SU-DHL-6 (cell line): ENCODE measurements around the gene KRTAP10-12.

ENCODE experiments used
- EZH2phosphoT487 ChIP-seq: fragments of 200-600 bp; sonication (generic), shearing (Covaris generic); conservative IDR thresholded peaks from 2 replicates; pipeline ENCODE4 v1.6.1; 2018; ENCODE audit warnings: mild to moderate bottlenecking, antibody characterized with exemption, low read length, moderate library complexity, mixed read lengths
- TF ChIP-seq, protein P1 (sequence below): fragments of 200-600 bp; sonication (generic); IDR thresholded peaks from one replicate; pipeline ENCODE4 v1.5.1; 2017; ENCODE audit warnings: antibody characterized with exemption, mild to moderate bottlenecking, low read length, moderate library complexity; ENCODE audit not compliant: insufficient read depth, poor library complexity, severe bottlenecking

DNA sequence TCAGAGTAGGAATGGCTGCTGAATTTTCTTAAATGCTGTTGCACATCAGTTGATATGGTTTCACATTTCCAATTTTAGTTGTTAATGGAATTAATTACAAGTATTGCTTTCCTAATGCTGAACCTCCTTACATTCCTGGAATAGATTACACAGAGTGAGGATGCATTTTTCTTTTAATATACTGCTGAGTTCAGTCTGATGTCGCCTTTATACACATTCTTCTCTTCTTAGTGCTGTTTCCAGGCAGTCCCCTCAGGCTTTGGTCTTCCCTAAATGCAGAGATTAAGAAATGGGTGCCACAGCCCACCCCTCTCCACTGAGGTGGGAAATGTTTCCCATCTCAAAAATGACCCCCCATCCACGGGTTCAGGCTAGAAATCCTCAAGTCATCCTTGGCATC is 21.1 kb downstream of the KRTAP10-12 start:
- TF ChIP-seq, protein P1, sequence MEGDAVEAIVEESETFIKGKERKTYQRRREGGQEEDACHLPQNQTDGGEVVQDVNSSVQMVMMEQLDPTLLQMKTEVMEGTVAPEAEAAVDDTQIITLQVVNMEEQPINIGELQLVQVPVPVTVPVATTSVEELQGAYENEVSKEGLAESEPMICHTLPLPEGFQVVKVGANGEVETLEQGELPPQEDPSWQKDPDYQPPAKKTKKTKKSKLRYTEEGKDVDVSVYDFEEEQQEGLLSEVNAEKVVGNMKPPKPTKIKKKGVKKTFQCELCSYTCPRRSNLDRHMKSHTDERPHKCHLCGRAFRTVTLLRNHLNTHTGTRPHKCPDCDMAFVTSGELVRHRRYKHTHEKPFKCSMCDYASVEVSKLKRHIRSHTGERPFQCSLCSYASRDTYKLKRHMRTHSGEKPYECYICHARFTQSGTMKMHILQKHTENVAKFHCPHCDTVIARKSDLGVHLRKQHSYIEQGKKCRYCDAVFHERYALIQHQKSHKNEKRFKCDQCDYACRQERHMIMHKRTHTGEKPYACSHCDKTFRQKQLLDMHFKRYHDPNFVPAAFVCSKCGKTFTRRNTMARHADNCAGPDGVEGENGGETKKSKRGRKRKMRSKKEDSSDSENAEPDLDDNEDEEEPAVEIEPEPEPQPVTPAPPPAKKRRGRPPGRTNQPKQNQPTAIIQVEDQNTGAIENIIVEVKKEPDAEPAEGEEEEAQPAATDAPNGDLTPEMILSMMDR, result no peak
- no peak for TF ChIP-seq EZH2phosphoT487
